ENCODE results near the gene NAA11.

NAA11 gene

GRCh38 chr4:79272761-79273160 is 53.1 kb downstream of the NAA11 start:
- no peaks in the 10 kb centered on the region for H3K9me3 ChIP-seq (ENCODE audit: control insufficient read depth in 5 of 5, low read length in 5 of 5)
- peaks cover 0 to 10% (median 0%) of the 10 kb centered on the region in 5 donors for H3K4me1 ChIP-seq (ENCODE audit: control insufficient read depth in 5 of 5, insufficient read depth in 5 of 5, low read length in 5 of 5)
- H3K36me3 ChIP-seq (ENCODE audit: control insufficient read depth in 5 of 5, insufficient read depth in 5 of 5, low read length in 5 of 5) = no peaks in the 10 kb centered on the region

GRCh38 chr4:79272126-79272525 is 53.7 kb downstream of the NAA11 start:
- no peak overlapping the region for H3K27ac ChIP-seq (ENCODE audit: low read depth, low read length)
- H3K4me3 ChIP-seq (ENCODE audit: low read depth in 1 of 5, low read length in 5 of 5) = no peak overlapping the region
- no peaks in the 10 kb centered on the region for H3K27me3 ChIP-seq (ENCODE audit: control insufficient read depth in 5 of 5, insufficient read depth in 4 of 5, low read length in 5 of 5)
- H3K9me3 ChIP-seq (ENCODE audit: control insufficient read depth in 5 of 5, low read length in 5 of 5) = no peaks in the 10 kb centered on the region
- H3K4me1 ChIP-seq (ENCODE audit: control insufficient read depth in 5 of 5, insufficient read depth in 5 of 5, low read length in 5 of 5) = peaks cover 0 to 10% (median 0%) of the 10 kb centered on the region in 5 donors
- H3K9ac ChIP-seq (ENCODE audit: low read length in 5 of 5) = no peak overlapping the region
- H3K36me3 ChIP-seq (ENCODE audit: control insufficient read depth in 5 of 5, insufficient read depth in 5 of 5, low read length in 5 of 5) = no peaks in the 10 kb centered on the region

More at GRCh38 chr4:79272761-79273160, 53.1 kb downstream of the NAA11 start:
- H3K4me3 ChIP-seq (ENCODE audit: low read depth in 1 of 5, low read length in 5 of 5) = no peak overlapping the region
- no peak overlapping the region for H3K27ac ChIP-seq (ENCODE audit: low read depth, low read length)
- no peaks in the 10 kb centered on the region for H3K27me3 ChIP-seq (ENCODE audit: control insufficient read depth in 5 of 5, insufficient read depth in 4 of 5, low read length in 5 of 5)
- H3K9ac ChIP-seq (ENCODE audit: low read length in 5 of 5) = no peak overlapping the region

DNA sequence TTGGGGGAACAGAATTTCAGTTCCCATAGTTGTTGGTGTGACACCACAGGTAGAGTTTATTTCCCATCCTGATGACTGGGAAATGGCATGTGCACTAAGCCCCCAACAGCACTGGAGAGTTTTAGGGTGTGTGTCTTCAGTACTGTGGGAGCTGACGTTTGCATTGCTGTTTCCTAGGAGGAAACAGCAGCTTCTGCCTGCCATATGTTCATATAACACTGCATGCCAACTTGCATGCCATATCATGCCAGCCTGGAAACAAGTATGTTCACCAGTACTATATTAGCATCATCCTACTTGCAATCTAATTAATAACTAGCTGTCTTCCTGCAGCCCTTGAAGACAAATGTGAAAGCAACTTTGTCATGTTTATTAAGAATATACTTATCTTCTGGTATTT is 58.2 kb downstream of the NAA11 start:
- Histone ChIP-seq H3K27me3 (ENCODE audit: control insufficient read depth in 5 of 5, insufficient read depth in 4 of 5, low read length in 5 of 5) (no peaks in the 10 kb centered on the region), H3K27ac (ENCODE audit: low read depth, low read length) (no peak overlapping the region), H3K36me3 (ENCODE audit: control insufficient read depth in 5 of 5, insufficient read depth in 5 of 5, low read length in 5 of 5) (no peaks in the 10 kb centered on the region), H3K4me3 (ENCODE audit: low read depth in 1 of 5, low read length in 5 of 5) (no peak overlapping the region), H3K4me1 (ENCODE audit: control insufficient read depth in 5 of 5, insufficient read depth in 5 of 5, low read length in 5 of 5) (peaks cover 0 to 6% (median 0%) of the 10 kb centered on the region in 5 donors), H3K9ac (ENCODE audit: low read length in 5 of 5) (no peak overlapping the region), H3K9me3 (ENCODE audit: control insufficient read depth in 5 of 5, low read length in 5 of 5) (no peaks in the 10 kb centered on the region)

Measured in subcutaneous abdominal adipose tissue (tissue), 5 donors.